NCI-H1436 treated with DMSO at 0.1 percent for 48 hours (cell line): ENCODE data around the gene FKBP14.

Experiments used
- DNase-seq: peaks from one replicate; lab custom pipeline; 2025; lab: John Stamatoyannopoulos, UW

FKBP14 gene

DNA sequence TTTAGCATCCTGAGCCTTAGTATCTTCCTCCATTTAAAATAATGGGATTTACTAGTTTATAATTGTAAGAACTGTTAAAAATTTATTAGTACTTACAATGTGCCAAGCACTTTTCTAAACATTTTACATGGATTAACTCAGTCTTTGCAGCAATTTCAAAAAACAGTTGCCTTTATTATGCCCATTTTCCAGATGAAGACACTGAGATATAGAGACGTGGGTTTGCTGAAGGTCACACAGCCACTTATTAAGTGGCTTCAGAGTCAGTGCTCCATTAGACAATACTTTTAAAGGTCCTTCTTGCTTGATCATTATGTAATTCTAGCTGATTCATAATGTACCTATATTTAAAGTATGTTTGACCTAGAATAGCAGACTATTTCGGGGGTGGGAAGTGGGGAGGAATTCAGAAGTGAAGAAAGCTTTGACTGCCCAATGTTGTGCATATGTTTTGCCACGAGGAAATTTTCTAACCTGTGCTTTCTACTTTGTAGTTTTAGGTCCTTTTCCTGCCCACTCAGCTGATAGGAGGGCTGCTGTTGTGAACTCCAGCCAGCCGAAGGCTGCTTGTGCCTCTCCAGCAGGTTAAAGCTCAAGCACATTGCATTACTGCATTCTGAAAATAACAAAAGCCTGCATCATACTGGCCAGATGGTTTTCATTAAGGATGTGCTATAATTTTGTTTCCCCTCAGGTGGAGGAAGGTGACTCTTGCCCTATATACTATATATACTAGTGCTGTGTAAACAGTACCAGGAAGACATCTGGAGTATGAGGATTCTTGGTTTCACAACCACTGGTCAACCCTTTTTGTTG lies 6.0 kb upstream of the FKBP14 start:
- DNase-seq: no peak

DNA sequence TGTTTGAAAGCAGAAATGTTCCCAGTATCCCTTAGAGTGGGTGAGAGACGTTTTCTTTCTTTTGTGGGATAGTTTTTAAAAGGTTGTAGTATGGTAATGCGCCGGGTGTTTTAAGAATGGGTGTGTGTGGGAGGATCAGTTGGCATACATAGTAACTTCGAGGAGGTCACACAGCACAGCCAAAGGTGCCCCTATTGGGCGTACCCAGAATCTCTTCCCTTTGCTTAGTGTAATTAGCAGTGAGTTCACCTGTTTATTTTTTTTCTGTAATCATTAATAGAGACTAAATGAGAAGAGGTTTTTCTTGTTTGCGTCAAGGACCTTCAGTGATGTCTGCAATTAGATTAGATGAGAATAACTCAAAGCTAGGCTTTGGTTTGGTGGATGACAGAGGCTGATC lies 3.2 kb upstream of the FKBP14 start:
- DNase-seq: no peak

- DNase-seq: no peak
These were observed 2.5 kb upstream of the FKBP14 start for GRCh38 chr7:30028749-30029635.

GRCh38 chr7:30028216-30028748 lies 1.8 kb upstream of the FKBP14 start, which contains the start of gene PLEKHA8:
Gene PLEKHA8 (plus strand): TSS chr7:30028412. CDS start chr7:30028763, 351 bp downstream.
- DNase-seq: peak; percentile 54

- DNase-seq: no peak
These were observed 1.3 kb upstream of the FKBP14 start for GRCh38 chr7:30027740-30028215.

- DNase-seq: no peak
These were observed 559 bp upstream of the FKBP14 start for GRCh38 chr7:30027065-30027456.

DNA sequence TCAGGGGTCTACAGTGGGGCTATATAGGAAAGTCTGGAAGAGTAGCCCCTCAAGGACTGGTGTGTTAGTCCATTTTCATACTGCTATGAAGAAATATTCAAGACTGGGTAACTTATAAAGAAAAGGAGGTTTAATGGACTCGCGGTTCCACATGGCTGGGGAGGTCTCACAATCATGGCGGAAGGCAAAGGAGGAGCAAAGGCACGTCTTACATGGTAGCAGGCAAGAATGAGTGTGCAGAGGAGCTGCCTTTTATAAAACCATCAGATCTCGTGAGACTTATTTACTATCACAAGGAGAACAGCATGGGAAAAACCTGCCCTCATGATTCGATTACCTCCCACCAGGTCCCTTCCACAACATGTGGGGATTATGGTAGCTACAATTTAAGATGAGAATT lies 3.0 kb downstream of the FKBP14 start:
- no peak for DNase-seq

DNA sequence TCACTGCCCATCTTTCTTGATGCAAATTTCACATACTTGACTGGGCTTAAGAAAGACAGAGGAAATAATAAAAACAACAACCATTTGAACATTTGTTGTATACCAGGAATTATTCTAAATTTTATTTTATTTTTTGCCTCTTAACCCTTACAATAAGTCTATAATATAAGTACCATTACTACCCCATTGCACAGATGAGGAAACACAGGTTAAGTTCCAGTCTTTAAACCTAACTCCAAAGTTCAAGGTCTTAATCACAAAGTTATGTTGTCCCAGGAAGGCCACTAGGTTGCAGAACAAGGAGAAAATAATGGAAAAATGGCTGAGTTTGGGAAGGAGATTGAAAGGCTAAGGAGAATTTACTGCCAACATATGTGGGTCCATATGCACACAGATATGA lies 3.5 kb downstream of the FKBP14 start:
- DNase-seq: no peak

DNA sequence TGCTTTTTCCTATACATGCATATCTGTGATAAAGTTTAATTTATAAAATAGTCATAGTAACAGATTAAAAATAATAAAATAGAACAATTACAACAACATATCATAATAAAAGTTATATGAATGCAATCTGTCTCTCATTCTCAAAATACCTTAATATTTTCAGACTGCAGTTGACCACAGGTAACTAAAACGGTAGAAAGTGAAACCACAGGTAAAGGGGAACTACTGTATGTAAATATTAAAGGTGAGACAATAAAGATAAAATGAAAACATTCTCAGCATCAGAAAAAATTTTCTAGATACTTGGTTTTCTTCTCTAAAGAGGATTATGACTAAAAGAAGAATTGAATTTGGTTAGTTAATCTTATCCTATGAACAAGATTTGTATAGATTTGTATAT lies 6.0 kb downstream of the FKBP14 start:
- no peak for DNase-seq

GRCh38 chr7:30019960-30020359 lies 6.5 kb downstream of the FKBP14 start:
- DNase-seq: no peak

DNA sequence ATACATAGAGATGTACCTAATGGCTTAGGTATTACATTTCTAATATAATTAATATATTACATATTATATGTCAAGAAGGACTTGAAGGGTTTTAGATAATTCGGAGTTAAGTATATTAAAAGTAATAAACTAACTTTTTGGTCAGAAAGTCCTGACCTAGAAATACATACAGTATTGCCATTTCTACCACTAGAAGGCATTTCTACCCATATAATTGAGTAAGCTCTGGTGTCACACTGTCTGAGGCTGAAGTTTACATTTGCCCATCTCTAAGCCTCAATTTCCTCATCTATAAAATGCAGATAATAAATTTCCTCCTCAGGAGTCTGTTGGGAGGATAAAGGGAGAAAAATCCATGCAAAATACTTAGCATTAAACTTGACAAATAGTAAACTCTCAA lies 7.1 kb downstream of the FKBP14 start:
- no peak for DNase-seq

- no peak for DNase-seq
These were observed 8.1 kb downstream of the FKBP14 start for GRCh38 chr7:30018451-30018850.

- no peak for DNase-seq
These were observed 13.7 kb downstream of the FKBP14 start for GRCh38 chr7:30012757-30013156.

- no peak for DNase-seq
These were observed 16.5 kb downstream of the FKBP14 start for GRCh38 chr7:30010021-30010420.

GRCh38 chr7:30005464-30005863 lies 21.0 kb downstream of the FKBP14 start:
- DNase-seq: no peak

DNA sequence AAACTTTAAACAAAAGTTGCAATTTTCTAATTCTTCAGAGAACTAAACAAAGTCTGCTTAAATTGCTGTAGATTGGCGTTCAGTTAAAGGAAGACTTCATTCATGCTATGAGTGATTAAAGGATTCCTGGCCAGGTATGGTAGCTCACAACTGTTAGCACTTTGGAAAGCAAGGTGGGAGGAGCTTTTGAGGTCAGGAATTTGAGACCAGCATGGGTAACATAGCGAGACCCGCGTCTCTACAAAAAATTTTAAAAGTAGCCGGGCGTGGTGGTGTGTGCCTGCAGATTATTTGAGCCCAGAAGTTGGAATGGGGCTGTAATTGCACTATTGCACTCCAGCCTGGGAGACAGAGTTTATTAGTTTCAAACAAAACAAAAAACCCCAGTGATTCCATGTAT lies 23.4 kb downstream of the FKBP14 start:
- no peak for DNase-seq

- peak; percentile 90 for DNase-seq
These were observed 24.5 kb downstream of the FKBP14 start for GRCh38 chr7:30001998-30002397.

- no peak for DNase-seq
These were observed 28.0 kb downstream of the FKBP14 start for GRCh38 chr7:29998489-29998888.

- no peak for DNase-seq
These were observed 30.2 kb downstream of the FKBP14 start for GRCh38 chr7:29996321-29996720.

DNA sequence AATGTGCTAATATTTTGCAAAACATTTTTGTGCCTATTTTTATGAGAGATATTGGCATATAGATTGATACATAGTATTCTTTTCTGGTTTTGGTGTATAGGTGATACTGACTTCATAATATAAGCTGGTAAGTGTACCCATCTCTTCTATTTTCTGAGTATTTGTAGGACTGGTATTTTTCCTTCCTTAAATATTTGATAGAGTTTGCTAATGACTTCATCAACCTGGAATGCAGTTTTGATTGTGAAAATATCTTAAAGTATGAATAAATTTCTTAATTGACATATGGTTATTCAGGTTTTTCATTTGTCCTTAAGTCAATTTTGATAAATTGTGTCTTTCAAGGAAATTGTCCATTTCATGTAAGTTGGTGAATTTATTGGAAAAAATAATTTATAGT lies 30.9 kb downstream of the FKBP14 start:
- DNase-seq: no peak

DNA sequence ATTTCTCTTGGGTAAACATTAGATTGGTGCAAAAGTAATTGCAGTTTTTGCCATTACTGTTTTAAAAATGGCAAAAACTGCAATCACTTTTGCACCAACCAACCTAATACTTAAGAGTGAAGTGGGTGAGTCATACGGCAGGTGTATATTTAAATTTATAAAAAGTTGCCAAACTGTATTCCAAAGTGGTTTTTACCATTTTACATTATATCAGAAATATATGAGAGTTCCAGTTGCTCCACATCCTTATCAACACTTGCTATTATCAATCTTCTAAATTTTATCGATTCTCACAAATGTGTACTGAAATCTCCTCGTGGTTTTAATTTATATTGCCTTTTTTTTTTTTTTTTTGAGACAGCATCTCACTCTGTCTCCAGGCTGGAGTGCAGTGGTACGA lies 33.4 kb downstream of the FKBP14 start:
- DNase-seq: no peak

DNA sequence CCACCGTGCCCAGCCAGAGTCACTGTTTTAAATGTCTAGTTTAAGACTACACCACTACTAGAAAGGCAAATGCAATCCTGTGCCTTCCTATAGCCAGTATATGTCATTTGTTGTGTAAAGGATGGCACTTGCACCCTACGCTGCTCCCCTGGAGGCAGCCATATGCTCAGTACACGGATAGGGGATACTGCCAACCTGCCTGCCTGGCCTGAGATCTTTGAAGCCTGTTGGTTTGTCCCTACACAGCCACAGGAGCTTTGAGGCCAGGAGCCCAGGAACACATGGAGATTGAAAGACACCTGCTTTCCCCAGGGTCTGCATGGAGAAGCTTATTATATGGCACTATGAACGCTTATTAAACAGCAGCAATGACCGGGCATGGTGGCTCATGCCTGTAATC lies 34.6 kb downstream of the FKBP14 start:
- no peak for DNase-seq

DNA sequence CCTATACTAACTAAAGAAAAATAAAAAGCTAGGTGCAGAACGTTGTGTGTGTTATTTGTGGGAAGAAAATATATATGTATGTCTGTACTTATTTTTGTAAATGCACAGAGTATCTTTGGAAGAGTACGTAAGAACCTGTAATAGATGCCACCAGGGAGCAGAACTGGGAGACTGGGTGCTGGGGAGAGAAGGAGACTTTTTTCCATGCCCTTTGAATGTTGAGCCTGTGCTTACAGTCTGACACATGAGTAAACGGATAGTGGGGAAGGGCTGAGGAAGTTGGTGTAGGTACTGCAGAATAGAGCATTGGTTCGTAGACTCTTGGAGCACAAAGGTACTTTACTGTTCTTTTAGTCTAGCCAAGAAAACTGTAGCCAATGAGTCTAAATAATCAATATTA lies 35.6 kb downstream of the FKBP14 start:
- DNase-seq: no peak
